Neural cell (in vitro differentiated cells): ENCODE results near the gene GPRIN3. TPM values are rescaled to one million over a fixed set of nuclear protein-coding genes. Genes with fewer than 3 reads are reported as not detected.

ENCODE experiments used
- H2AFZ ChIP-seq: fragments of 200-600, 300-800 bp; sonication (generic), shearing (Covaris generic); 2 replicates; pipeline ENCODE4 v1.6.0; 2014; ENCODE audit warnings: low read depth, mild to moderate bottlenecking, antibody characterized with exemption, low read length, moderate library complexity
- H3F3A ChIP-seq: fragments of 200-600 bp; shearing (Covaris generic); 2 replicates; pipeline ENCODE4 v1.6.1; 2016; ENCODE audit warnings: mild to moderate bottlenecking, moderate library complexity, mixed read lengths, antibody characterized with exemption, low read length; ENCODE audit not compliant: insufficient read depth, poor library complexity, severe bottlenecking
- H3K27ac ChIP-seq: fragments of 200-600, 300-800 bp; sonication (generic), shearing (Covaris generic); 2 replicates; pipeline ENCODE4 v1.5.1; 2014; ENCODE audit warnings: mild to moderate bottlenecking, low read length, moderate library complexity
- H3K27me3 ChIP-seq: fragments of 300-800, 200-600 bp; sonication (generic), shearing (Covaris generic); 2 replicates; pipeline ENCODE4 v1.6.0; 2014; ENCODE audit warnings: mild to moderate bottlenecking, low read depth, low read length, moderate library complexity; ENCODE audit not compliant: insufficient read depth
- H3K36me3 ChIP-seq: fragments of 300-800, 200-600 bp; sonication (generic), shearing (Covaris generic); 2 replicates; pipeline ENCODE4 v1.5.1; 2014; ENCODE audit warnings: mild to moderate bottlenecking, antibody characterized with exemption, low read length, moderate library complexity; ENCODE audit not compliant: insufficient read depth
- H3K4me2 ChIP-seq: fragments of 300-800, 200-600 bp; sonication (generic), shearing (Covaris generic); 2 replicates; pipeline ENCODE4 v1.6.0; 2014; ENCODE audit warnings: mild to moderate bottlenecking, low read length
- H3K4me3 ChIP-seq: fragments of 300-800, 200-600 bp; sonication (generic), shearing (Covaris generic); 2 replicates; pipeline ENCODE4 v1.5.1; 2014; ENCODE audit warnings: mild to moderate bottlenecking, low read length, moderate library complexity
- H3K79me2 ChIP-seq: fragments of 200-600 bp; shearing (Covaris generic); replicated peaks from 2 replicates; pipeline ENCODE4 v1.6.0; 2014; ENCODE audit warnings: mild to moderate bottlenecking, low read length, moderate library complexity; ENCODE audit not compliant: insufficient read depth
- H3K9ac ChIP-seq: fragments of 300-800, 200-600 bp; sonication (generic), shearing (Covaris generic); 2 replicates; pipeline ENCODE4 v1.6.1; 2016; ENCODE audit warnings: mild to moderate bottlenecking, low read length, mixed read lengths
- H3K9me2 ChIP-seq: fragments of 200-600 bp; shearing (Covaris generic); 2 replicates; pipeline ENCODE4 v1.6.1; 2016; ENCODE audit warnings: mild to moderate bottlenecking, low read length, mixed read lengths; ENCODE audit not compliant: insufficient read depth
- H3K9me3 ChIP-seq: fragments of 200-600, 300-800 bp; sonication (generic), shearing (Covaris generic); 2 replicates; pipeline ENCODE4 v1.6.1; 2016; ENCODE audit warnings: mild to moderate bottlenecking, mixed run types, low read length, moderate library complexity, mixed read lengths
- H4K20me1 ChIP-seq: fragments of 200-600 bp; shearing (Covaris generic); 2 replicates; pipeline ENCODE4 v1.6.1; 2016; ENCODE audit warnings: mild to moderate bottlenecking, mixed run types; ENCODE audit not compliant: insufficient read depth
- CTCF ChIP-seq: fragments of 450-650 bp; IDR thresholded peaks from 2 replicates; pipeline ENCODE4 v1.5.1; 2014; ENCODE audit warnings: antibody characterized with exemption, mild to moderate bottlenecking, moderate library complexity; ENCODE audit not compliant: poor library complexity, severe bottlenecking
- EP300 ChIP-seq: fragments of 450-650 bp; conservative IDR thresholded peaks from 2 replicates; pipeline ENCODE4 v1.6.1; 2014; ENCODE audit warnings: antibody characterized with exemption, mild to moderate bottlenecking, moderate library complexity; ENCODE audit not compliant: poor library complexity, severe bottlenecking
- EZH2 ChIP-seq: fragments of 200-600, 300-800 bp; shearing (Covaris generic), sonication (generic); IDR thresholded peaks from 2 replicates; pipeline ENCODE4 v1.6.1; 2014; ENCODE audit warnings: antibody characterized with exemption, low read length, borderline replicate concordance, mild to moderate bottlenecking; ENCODE audit not compliant: insufficient read depth, poor library complexity, severe bottlenecking
- MXI1 ChIP-seq: fragments of 450-650 bp; conservative IDR thresholded peaks from 2 replicates; pipeline ENCODE4 v1.6.1; 2014; ENCODE audit warnings: antibody characterized with exemption, mild to moderate bottlenecking; ENCODE audit not compliant: poor library complexity, severe bottlenecking
- POLR2AphosphoS5 ChIP-seq: IDR thresholded peaks from 2 replicates; pipeline ENCODE4 v1.6.1; 2012
- RAD21 ChIP-seq: fragments of 450-650 bp; conservative IDR thresholded peaks from 2 replicates; pipeline ENCODE4 v1.6.1; 2014; ENCODE audit warnings: antibody characterized with exemption, mild to moderate bottlenecking, moderate library complexity
- REST ChIP-seq: IDR thresholded peaks from 2 replicates; pipeline ENCODE4 v1.6.1; 2012; ENCODE audit warnings: borderline replicate concordance
- SMC3 ChIP-seq: fragments of 450-650 bp; conservative IDR thresholded peaks from 2 replicates; pipeline ENCODE4 v1.6.1; 2014; ENCODE audit warnings: antibody characterized with exemption, mild to moderate bottlenecking, moderate library complexity; ENCODE audit not compliant: poor library complexity
- TAF1 ChIP-seq: IDR thresholded peaks from 2 replicates; pipeline ENCODE4 v1.6.1; 2012; ENCODE audit warnings: low read depth
- polyA plus RNA-seq: library from polyadenylated mRNA; depleted of rRNA; stranded (reverse); fragments of >200 nt; gene quantifications from 2 replicates; pipeline ENCODE4 v1.2.3, GENCODE V29; 2014

GPRIN3 gene
- polyA plus RNA-seq, 1 donor from 2014 or later: 7.0 TPM

- no peak overlapping the region for H3K4me2 ChIP-seq
- no peak for TF ChIP-seq POLR2AphosphoS5
- TF ChIP-seq TAF1: no peak
- no peak for TF ChIP-seq EP300
- no peak for TF ChIP-seq CTCF
- TF ChIP-seq MXI1: no peak
- no peak for TF ChIP-seq RAD21
- TF ChIP-seq REST: no peak
- no peak for TF ChIP-seq SMC3
- TF ChIP-seq EZH2: no peak
- no peak overlapping the region for H3K9ac ChIP-seq
- H3K27ac ChIP-seq: no peak overlapping the region
- H3K9me2 ChIP-seq: no peaks in the 10 kb centered on the region
- no peaks in the 10 kb centered on the region for H3K27me3 ChIP-seq
- no peak overlapping the region for H2AFZ ChIP-seq
- H3K79me2 ChIP-seq: no peaks in the 10 kb centered on the region
- H3F3A ChIP-seq: no peaks in the 10 kb centered on the region
- no peaks in the 10 kb centered on the region for H3K36me3 ChIP-seq
- H3K9me3 ChIP-seq: peaks cover 1% of the 10 kb centered on the region
- no peak overlapping the region for H3K4me3 ChIP-seq
- H4K20me1 ChIP-seq: no peaks in the 10 kb centered on the region
Measured at GRCh38 chr4:89296399-89296798, 11.2 kb downstream of the GPRIN3 start.

GRCh38 chr4:89295415-89295927 is 12.1 kb downstream of the GPRIN3 start:
- H3K36me3 ChIP-seq: no peaks in the 10 kb centered on the region
- H2AFZ ChIP-seq: no peak overlapping the region
- no peak for TF ChIP-seq CTCF
- TF ChIP-seq REST: no peak
- TF ChIP-seq RAD21: no peak
- TF ChIP-seq EP300: no peak
- no peak for TF ChIP-seq TAF1
- no peak for TF ChIP-seq EZH2
- TF ChIP-seq SMC3: no peak
- no peaks in the 10 kb centered on the region for H3K9me2 ChIP-seq
- H3K4me2 ChIP-seq: no peak overlapping the region
- no peaks in the 10 kb centered on the region for H3K79me2 ChIP-seq
- H3K9me3 ChIP-seq: peaks cover 5% of the 10 kb centered on the region
- no peak overlapping the region for H3K9ac ChIP-seq
- H4K20me1 ChIP-seq: no peaks in the 10 kb centered on the region
- no peaks in the 10 kb centered on the region for H3F3A ChIP-seq
- no peak overlapping the region for H3K27ac ChIP-seq
- no peaks in the 10 kb centered on the region for H3K27me3 ChIP-seq
- H3K4me3 ChIP-seq: no peak overlapping the region
